ENCODE data around the gene ZNF749. TPM values are rescaled to one million over a fixed set of nuclear protein-coding genes. Genes with fewer than 3 reads are reported as not detected.
A peak's percentile ranks its signal among the peaks of the same experiment; 100 is the strongest.
"Not testable (repeated sequence)": the region's sequence is repeated elsewhere in the genome, so short reads cannot be mapped to it uniquely, and the experiment has no call there.

Gene ZNF749

DNA sequence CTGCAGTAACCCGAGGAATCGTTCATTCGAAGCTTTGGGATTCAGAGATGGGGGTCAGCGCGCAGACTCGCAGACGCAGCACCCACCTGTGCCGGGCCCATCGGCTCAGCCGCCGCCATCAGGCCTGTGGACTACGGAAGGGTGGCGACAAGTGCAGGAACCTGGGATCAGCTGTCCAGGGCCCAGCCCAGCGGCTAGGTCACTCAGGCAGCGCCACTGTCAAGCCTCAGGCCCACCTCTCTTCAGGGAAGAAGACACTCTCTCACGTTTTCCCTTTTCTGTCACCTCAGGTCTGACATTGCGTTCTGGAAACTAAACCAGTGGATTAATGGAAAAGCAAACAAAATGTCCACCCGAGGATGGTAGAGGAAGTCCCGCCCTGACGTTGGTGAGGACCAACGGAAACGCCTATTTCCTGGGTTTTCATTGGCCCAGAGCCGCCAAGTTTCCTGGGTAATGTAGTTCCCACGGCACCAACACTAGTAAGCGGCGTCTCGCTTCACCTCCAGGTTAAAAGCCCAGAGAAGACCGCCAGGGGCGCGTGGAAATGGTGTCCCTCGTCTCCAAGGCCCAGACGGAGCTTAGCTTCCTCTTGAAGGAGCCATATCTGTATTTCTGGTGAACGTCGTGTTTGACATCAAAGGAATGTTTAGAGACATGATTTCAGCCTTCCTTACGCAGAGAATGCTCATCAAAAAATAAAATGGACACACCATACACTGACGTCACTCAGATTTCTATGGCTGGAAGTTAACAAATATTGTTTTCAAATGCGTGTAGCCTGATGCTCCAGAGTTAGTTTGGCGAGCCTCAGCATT, 42.3 kb downstream of the ZNF749 start, which contains the start of gene ZNF772:
Gene ZNF772 (minus strand): TSS at position 376 of the 818 bp plus-strand sequence. CDS start 257 bp downstream, at position 119.
- no peaks in the 10 kb centered on the region for H3K27me3 ChIP-seq (ENCODE audit: insufficient read depth, low read length, poor library complexity)
- H2AK5ac ChIP-seq (ENCODE audit: low read length): no peak within 1 kb of the TSS
- H3K9ac ChIP-seq (ENCODE audit: low read length): peak within 1 kb of the TSS; percentile 56
- H3K4me3 ChIP-seq (ENCODE audit: low read length): peak within 1 kb of the TSS; percentile 58
- no peak within 1 kb of the TSS for H4K5ac ChIP-seq (ENCODE audit: low read length)
- peak within 1 kb of the TSS; percentile 73 for H3K4ac ChIP-seq (ENCODE audit: low read depth, low read length)
- no CpG with 5 or more reads among the region's 38 CpGs for WGBS (ENCODE audit: extremely low coverage, insufficient coverage, low lambda C conversion rate)
- no peak within 1 kb of the TSS for H2BK15ac ChIP-seq (replicated peaks; ENCODE audit: low read depth)
- no peak within 1 kb of the TSS for H3K18ac ChIP-seq (ENCODE audit: low read length)
- no peak within 1 kb of the TSS for H2BK5ac ChIP-seq (ENCODE audit: low read length)
- H3K4me2 ChIP-seq (ENCODE audit: low read length): peak within 1 kb of the TSS; percentile 25
- peaks cover 7% of the 10 kb centered on the region for H3K79me1 ChIP-seq (ENCODE audit: low read length)
- H3K36me3 ChIP-seq (ENCODE audit: control insufficient read depth, insufficient read depth, low read length): peaks cover 7% of the 10 kb centered on the region
- no peaks in the 10 kb centered on the region for H3K4me1 ChIP-seq (ENCODE audit: control insufficient read depth, low read depth, low read length)
- no peak within 1 kb of the TSS for H3K27ac ChIP-seq (ENCODE audit: low read depth, low read length)
- DNase-seq: peak; percentile 99
- no peak within 1 kb of the TSS for H3K23ac ChIP-seq (ENCODE audit: low read length)
- no peaks in the 10 kb centered on the region for H3K79me2 ChIP-seq (ENCODE audit: control insufficient read depth, insufficient read depth, low read length)
- H4K8ac ChIP-seq (ENCODE audit: low read depth, low read length): no peak within 1 kb of the TSS
- H3K56ac ChIP-seq (ENCODE audit: low read length): peak within 1 kb of the TSS; percentile 69
- H2BK120ac ChIP-seq (ENCODE audit: low read depth, low read length): no peak within 1 kb of the TSS

DNA sequence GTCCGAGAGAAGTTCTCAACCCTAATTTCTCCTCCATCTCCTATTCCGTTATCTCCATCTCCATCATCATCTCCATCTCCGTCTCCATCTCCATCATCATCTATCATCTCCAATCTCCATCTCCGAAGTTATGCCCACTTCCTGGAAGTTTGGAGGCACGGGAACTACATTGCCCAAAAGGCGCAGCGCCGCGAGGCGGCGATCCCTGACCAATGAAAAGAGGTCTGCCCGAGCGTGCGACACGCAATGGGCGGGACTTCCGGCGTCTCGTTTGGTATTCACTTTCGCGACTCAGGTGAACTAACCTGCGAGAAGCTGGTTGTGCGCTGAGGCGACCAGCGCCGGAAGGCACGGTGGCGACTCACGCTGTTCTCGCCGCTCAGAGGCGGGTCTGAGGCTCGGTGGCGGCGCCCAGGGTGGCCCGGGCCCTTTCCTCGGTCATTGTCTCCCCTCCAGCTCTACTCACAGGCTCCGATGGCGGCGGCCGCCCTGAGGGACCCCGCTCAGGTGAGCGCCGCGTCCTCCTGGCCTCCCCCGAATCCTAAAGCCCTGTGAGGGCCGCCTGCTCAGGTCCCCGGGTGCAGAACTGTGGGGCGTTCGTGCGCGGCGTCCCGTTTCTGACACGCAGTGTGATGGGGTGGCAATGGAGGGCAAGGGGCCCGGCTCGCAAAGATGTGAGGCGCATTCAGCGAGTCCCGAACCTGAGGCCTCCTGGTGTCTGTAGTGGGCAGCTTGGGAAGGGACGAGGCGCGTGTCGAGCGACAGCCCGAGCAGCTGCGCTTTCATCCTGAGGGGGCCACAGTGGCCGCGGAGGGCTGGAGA, 52.6 kb downstream of the ZNF749 start, which contains the start of gene ZNF419:
Gene ZNF419 (plus strand): TSS at position 274 of the 822 bp plus-strand sequence. CDS start 201 bp downstream, at position 475.
- peak within 1 kb of the TSS; percentile 54 for H3K18ac ChIP-seq (ENCODE audit: low read length)
- peak; percentile 95 for DNase-seq
- not testable (repeated sequence) for H3K4me1 ChIP-seq (ENCODE audit: control insufficient read depth, low read depth, low read length); H3K4me2 ChIP-seq (ENCODE audit: low read length); H3K27me3 ChIP-seq (ENCODE audit: insufficient read depth, low read length, poor library complexity); H3K36me3 ChIP-seq (ENCODE audit: control insufficient read depth, insufficient read depth, low read length); H3K4ac ChIP-seq (ENCODE audit: low read depth, low read length); H2BK15ac ChIP-seq (replicated peaks; ENCODE audit: low read depth); H3K79me2 ChIP-seq (ENCODE audit: control insufficient read depth, insufficient read depth, low read length); H2AK5ac ChIP-seq (ENCODE audit: low read length); H4K5ac ChIP-seq (ENCODE audit: low read length); H2BK5ac ChIP-seq (ENCODE audit: low read length); H2BK120ac ChIP-seq (ENCODE audit: low read depth, low read length); H3K23ac ChIP-seq (ENCODE audit: low read length); H3K79me1 ChIP-seq (ENCODE audit: low read length); H4K8ac ChIP-seq (ENCODE audit: low read depth, low read length)
- H3K9ac ChIP-seq (ENCODE audit: low read length): peak within 1 kb of the TSS; percentile 84
- H3K56ac ChIP-seq (ENCODE audit: low read length): peak within 1 kb of the TSS; percentile 88
- peak within 1 kb of the TSS; percentile 46 for H3K27ac ChIP-seq (ENCODE audit: low read depth, low read length)
- 100% methylated on average over 2 of the region's 69 CpGs for WGBS (ENCODE audit: extremely low coverage, insufficient coverage, low lambda C conversion rate)
- peak within 1 kb of the TSS; percentile 80 for H3K4me3 ChIP-seq (ENCODE audit: low read length)

DNA sequence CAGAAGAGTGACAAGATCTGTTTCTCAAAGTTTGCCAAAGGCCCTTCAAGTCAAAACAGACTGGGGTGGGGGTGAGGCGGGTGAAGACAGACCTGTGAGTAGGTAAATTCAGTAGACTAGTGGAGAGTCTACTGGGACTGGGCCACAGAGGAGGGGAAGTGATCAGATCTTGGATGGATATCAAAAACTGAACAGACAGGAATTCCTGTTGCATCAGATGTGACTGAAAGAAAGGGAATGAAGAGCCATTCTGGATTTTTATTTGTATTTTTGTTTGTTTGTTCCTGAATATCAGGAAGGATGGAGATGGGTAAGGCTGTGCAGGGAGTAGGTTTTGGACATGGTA, 53.1 kb downstream of the ZNF749 start:
- not testable (repeated sequence) for H3K4ac ChIP-seq (ENCODE audit: low read depth, low read length); DNase-seq; H3K23ac ChIP-seq (ENCODE audit: low read length); H3K79me1 ChIP-seq (ENCODE audit: low read length); H3K18ac ChIP-seq (ENCODE audit: low read length); H2BK15ac ChIP-seq (replicated peaks; ENCODE audit: low read depth); H3K4me1 ChIP-seq (ENCODE audit: control insufficient read depth, low read depth, low read length); H4K5ac ChIP-seq (ENCODE audit: low read length); H3K36me3 ChIP-seq (ENCODE audit: control insufficient read depth, insufficient read depth, low read length); H2BK5ac ChIP-seq (ENCODE audit: low read length); H3K4me3 ChIP-seq (ENCODE audit: low read length); H3K27me3 ChIP-seq (ENCODE audit: insufficient read depth, low read length, poor library complexity); H4K8ac ChIP-seq (ENCODE audit: low read depth, low read length); H3K56ac ChIP-seq (ENCODE audit: low read length); H3K79me2 ChIP-seq (ENCODE audit: control insufficient read depth, insufficient read depth, low read length); H3K4me2 ChIP-seq (ENCODE audit: low read length); H3K27ac ChIP-seq (ENCODE audit: low read depth, low read length); H2AK5ac ChIP-seq (ENCODE audit: low read length); H2BK120ac ChIP-seq (ENCODE audit: low read depth, low read length); H3K9ac ChIP-seq (ENCODE audit: low read length)
- no CpG with 5 or more reads among the region's 1 CpG for WGBS (ENCODE audit: extremely low coverage, insufficient coverage, low lambda C conversion rate)

Small RNA genes within 50 kb of the gene (small RNA-seq; reads per million reads assigned to genes)
- gene VN1R107P (ENCODE audit: insufficient read depth): not detected

Measured in mesendoderm (in vitro differentiated cells).